Body of pancreas (tissue), 4 donors: Measurements from ENCODE around the gene RESF1.

Experiments
- CTCF ChIP-seq, 7 experiments: fragments of 450-650 bp in 4 of 7; fragments of 200-600 bp in 3 of 7; sonication (generic) in 3 of 7; IDR thresholded peaks; one replicate each; pipeline ENCODE4 v1.5.1; 2016 to 2019; ENCODE audit warnings: antibody characterized with exemption in 7 of 7
- POLR2A ChIP-seq, 3 donors: fragments of 450-650 bp; IDR thresholded peaks; one replicate each; pipeline ENCODE4 v1.6.1; 2016; ENCODE audit warnings: antibody characterized with exemption in 3 of 3, mild to moderate bottlenecking in 2 of 3

- no peak for TF ChIP-seq POLR2A (IDR thresholded peaks at IDR 0.05)
- TF ChIP-seq CTCF (IDR thresholded peaks at IDR 0.05): no peak
These were observed 30.8 kb upstream of the RESF1 start for GRCh38 chr12:31928246-31929026.
